Loucy (cell line): Measurements from ENCODE around the gene ZNF148.
"Not testable (repeated sequence)": the region's sequence is repeated elsewhere in the genome, so short reads cannot be mapped to it uniquely, and the experiment has no call there.

Experiments used
- H2AFZ ChIP-seq: fragments of 200-600 bp; sonication (generic); 2 replicates; pipeline ENCODE4 v1.6.0; 2016; ENCODE audit warnings: antibody characterized with exemption, mild to moderate bottlenecking, low read length, moderate library complexity
- H3F3A ChIP-seq: fragments of 200-600 bp; 2 replicates; pipeline ENCODE4 v1.6.0; 2016; ENCODE audit warnings: antibody characterized with exemption, low read depth, mild to moderate bottlenecking
- H3K27me3 ChIP-seq: fragments of 200-600 bp; sonication (generic); 2 replicates; pipeline ENCODE4 v1.6.1; 2014; ENCODE audit warnings: low read length, mild to moderate bottlenecking; ENCODE audit not compliant: insufficient read depth, poor library complexity, severe bottlenecking
- H3K36me3 ChIP-seq: fragments of 200-600 bp; sonication (generic); 2 replicates; pipeline ENCODE4 v1.6.1; 2016; ENCODE audit warnings: low read length; ENCODE audit not compliant: insufficient read depth
- H3K4me1 ChIP-seq: fragments of 200-600 bp; sonication (generic); 2 replicates; pipeline ENCODE4 v1.5.1; 2014; ENCODE audit warnings: low read length, mild to moderate bottlenecking; ENCODE audit not compliant: insufficient read depth, poor library complexity, severe bottlenecking
- H3K4me2 ChIP-seq: fragments of 200-600 bp; sonication (generic); 2 replicates; pipeline ENCODE4 v1.6.0; 2014; ENCODE audit warnings: antibody characterized with exemption, low read length, low read depth, mild to moderate bottlenecking; ENCODE audit not compliant: poor library complexity, severe bottlenecking
- H3K4me3 ChIP-seq: fragments of 200-600 bp; sonication (generic); 2 replicates; pipeline ENCODE4 v1.5.1; 2014; ENCODE audit warnings: low read length, mild to moderate bottlenecking, mixed read lengths; ENCODE audit not compliant: poor library complexity, severe bottlenecking
- H3K79me2 ChIP-seq: fragments of 200-600 bp; sonication (generic); 2 replicates; pipeline ENCODE4 v1.6.1; 2014; ENCODE audit warnings: low read length; ENCODE audit not compliant: insufficient read depth
- H3K9ac ChIP-seq: fragments of 200-600 bp; sonication (generic); 2 replicates; pipeline ENCODE4 v1.6.0; 2014; ENCODE audit warnings: mild to moderate bottlenecking, low read depth, low read length, moderate library complexity; ENCODE audit not compliant: poor library complexity, severe bottlenecking
- H3K9me2 ChIP-seq: fragments of 200-600 bp; sonication (generic); replicated peaks from 2 replicates; pipeline ENCODE4 v1.6.1; 2016; ENCODE audit warnings: low read depth, low read length, mixed read lengths
- H3K9me3 ChIP-seq: fragments of 200-600 bp; sonication (generic); 2 replicates; pipeline ENCODE4 v1.6.1; 2014; ENCODE audit warnings: mild to moderate bottlenecking, antibody characterized with exemption, low read length, low read depth; ENCODE audit not compliant: insufficient read depth
- H4K20me1 ChIP-seq: fragments of 200-600 bp; sonication (generic); 2 replicates; pipeline ENCODE4 v1.6.0; 2014; ENCODE audit warnings: antibody characterized with exemption, low read length, mild to moderate bottlenecking; ENCODE audit not compliant: insufficient read depth, poor library complexity, severe bottlenecking
- EZH2phosphoT487 ChIP-seq: fragments of 200-600 bp; IDR thresholded peaks from 2 replicates; pipeline ENCODE4 v1.6.1; 2018; ENCODE audit warnings: antibody characterized with exemption, mild to moderate bottlenecking, moderate library complexity, borderline replicate concordance
- TF ChIP-seq, protein P1 (sequence below): fragments of 200-600 bp; sonication (generic); conservative IDR thresholded peaks from 2 replicates; pipeline ENCODE4 v1.5.1; 2014; ENCODE audit warnings: mild to moderate bottlenecking, antibody characterized with exemption, low read length

The ZNF148 gene

DNA sequence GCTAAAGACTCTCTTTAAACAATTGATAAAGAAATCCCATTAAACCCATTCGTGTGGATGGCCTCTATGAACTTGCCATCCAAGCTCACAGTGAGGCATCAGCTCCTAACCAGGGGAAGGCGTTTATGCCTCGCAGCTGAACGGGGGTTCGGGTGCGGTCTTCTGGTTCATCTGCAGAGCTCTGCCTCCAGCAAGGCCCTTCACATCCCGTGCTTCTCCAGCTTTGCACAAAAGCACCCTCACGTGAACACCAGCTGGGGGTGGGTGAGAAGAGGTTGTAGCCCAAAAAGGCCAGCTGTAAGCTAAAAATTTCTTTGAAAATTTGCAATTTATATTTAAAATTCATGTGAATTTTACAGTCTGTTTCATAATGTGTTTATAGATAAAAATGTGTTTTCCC, 39.5 kb upstream of the ZNF148 start:
- no peaks in the 10 kb centered on the region for H3F3A ChIP-seq
- peaks cover 7% of the 10 kb centered on the region for H3K27me3 ChIP-seq
- TF ChIP-seq, protein P1, sequence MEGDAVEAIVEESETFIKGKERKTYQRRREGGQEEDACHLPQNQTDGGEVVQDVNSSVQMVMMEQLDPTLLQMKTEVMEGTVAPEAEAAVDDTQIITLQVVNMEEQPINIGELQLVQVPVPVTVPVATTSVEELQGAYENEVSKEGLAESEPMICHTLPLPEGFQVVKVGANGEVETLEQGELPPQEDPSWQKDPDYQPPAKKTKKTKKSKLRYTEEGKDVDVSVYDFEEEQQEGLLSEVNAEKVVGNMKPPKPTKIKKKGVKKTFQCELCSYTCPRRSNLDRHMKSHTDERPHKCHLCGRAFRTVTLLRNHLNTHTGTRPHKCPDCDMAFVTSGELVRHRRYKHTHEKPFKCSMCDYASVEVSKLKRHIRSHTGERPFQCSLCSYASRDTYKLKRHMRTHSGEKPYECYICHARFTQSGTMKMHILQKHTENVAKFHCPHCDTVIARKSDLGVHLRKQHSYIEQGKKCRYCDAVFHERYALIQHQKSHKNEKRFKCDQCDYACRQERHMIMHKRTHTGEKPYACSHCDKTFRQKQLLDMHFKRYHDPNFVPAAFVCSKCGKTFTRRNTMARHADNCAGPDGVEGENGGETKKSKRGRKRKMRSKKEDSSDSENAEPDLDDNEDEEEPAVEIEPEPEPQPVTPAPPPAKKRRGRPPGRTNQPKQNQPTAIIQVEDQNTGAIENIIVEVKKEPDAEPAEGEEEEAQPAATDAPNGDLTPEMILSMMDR = no peak
- TF ChIP-seq EZH2phosphoT487 = no peak
- no peaks in the 10 kb centered on the region; the same call in 1 of the 2 replicates for H3K9me2 ChIP-seq
- no peaks in the 10 kb centered on the region for H3K9me3 ChIP-seq
- H3K79me2 ChIP-seq = no peaks in the 10 kb centered on the region
- H3K36me3 ChIP-seq = no peaks in the 10 kb centered on the region
- H3K4me3 ChIP-seq = no peak overlapping the region
- no peaks in the 10 kb centered on the region for H3K4me1 ChIP-seq
- no peaks in the 10 kb centered on the region for H4K20me1 ChIP-seq
- H3K9ac ChIP-seq = no peak overlapping the region
- no peak overlapping the region for H2AFZ ChIP-seq
- no peak overlapping the region for H3K4me2 ChIP-seq

DNA sequence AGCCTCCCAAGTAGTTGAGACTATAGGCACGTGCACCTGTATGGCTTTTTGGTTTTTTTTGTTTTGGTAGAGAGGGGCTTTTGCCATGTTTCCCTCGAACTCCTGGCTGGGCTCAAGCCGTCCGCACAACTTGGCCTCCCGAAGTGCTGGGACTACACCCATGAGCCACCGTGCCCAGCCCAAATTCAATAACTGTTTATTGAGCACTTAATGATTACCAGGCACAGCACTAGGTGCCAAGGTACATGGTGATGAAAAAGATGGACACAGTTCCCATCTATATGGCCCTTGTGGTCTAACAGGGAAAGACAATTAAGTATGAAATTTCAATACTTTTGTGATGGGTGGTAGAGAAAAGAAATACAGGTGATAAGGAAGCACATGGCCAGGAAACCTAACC, 35.8 kb upstream of the ZNF148 start:
- Histone ChIP-seq H3K36me3 (no peaks in the 10 kb centered on the region), H3K9me2 (no peaks in the 10 kb centered on the region; the same call in 1 of the 2 replicates), H3K4me1 (no peaks in the 10 kb centered on the region), H3K9me3 (no peaks in the 10 kb centered on the region), H4K20me1 (no peaks in the 10 kb centered on the region), H3K79me2 (no peaks in the 10 kb centered on the region), H3K9ac (no peak overlapping the region), H3K4me2 (no peak overlapping the region), H3F3A (no peaks in the 10 kb centered on the region), H3K4me3 (no peak overlapping the region), H3K27me3 (peaks cover 16% of the 10 kb centered on the region), H2AFZ (no peak overlapping the region)
- TF ChIP-seq, protein P1 = no peak
- no peak for TF ChIP-seq EZH2phosphoT487

DNA sequence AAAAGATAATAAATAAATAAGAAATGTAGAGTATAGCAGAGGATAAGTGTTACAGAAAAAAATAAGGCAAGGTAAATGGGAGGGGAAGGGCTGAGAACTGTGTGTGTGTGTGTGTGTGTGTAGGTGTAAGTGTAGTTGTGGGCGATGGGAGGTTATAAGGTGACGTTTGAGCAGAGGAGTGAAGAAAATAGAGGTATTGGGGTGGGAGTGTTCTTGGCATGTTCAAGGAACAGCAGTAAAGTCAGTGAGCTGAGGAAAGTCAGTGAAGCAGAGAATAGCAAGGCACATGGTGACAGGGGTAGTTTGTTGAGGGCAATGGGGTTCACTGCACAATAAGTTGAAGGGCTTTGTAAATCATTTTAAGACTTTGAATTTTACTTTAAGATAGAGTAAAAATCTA, 30.9 kb upstream of the ZNF148 start:
- Histone ChIP-seq H2AFZ (no peak overlapping the region), H3K4me3 (no peak overlapping the region), H3K4me1 (no peaks in the 10 kb centered on the region), H4K20me1 (no peaks in the 10 kb centered on the region), H3K79me2 (no peaks in the 10 kb centered on the region), H3K9me2 (no peaks in the 10 kb centered on the region; the same call in 1 of the 2 replicates), H3K27me3 (peaks cover 16% of the 10 kb centered on the region), H3F3A (no peaks in the 10 kb centered on the region), H3K9ac (no peak overlapping the region), H3K4me2 (no peak overlapping the region), H3K9me3 (no peaks in the 10 kb centered on the region), H3K36me3 (no peaks in the 10 kb centered on the region)
- TF ChIP-seq EZH2phosphoT487 = no peak
- TF ChIP-seq, protein P1 = no peak

DNA sequence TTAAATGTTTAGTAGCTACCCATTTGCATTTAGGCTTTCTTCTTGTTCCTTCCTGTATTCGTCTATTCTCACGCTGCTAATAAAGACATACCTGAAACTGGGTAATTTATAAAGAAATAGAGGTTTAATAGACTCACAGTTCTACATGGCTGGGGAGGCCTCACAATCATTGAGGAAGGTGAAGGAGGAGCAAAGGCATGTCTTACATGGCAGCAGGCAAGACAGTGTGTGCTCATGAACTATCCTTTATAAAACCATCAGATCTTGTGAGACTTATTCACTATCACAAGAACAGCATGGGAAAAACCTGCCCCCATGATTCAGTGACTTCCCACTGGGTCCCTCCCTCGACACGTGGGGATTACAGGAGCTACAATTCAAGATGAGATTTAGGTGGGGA, 30.4 kb upstream of the ZNF148 start:
- not testable (repeated sequence) for H3K9me2 ChIP-seq, H4K20me1 ChIP-seq, H3F3A ChIP-seq

More for the DNA sequence above, 30.4 kb upstream of the ZNF148 start:
- H3K9me3 ChIP-seq, H3K4me3 ChIP-seq, H2AFZ ChIP-seq, H3K4me2 ChIP-seq, H3K36me3 ChIP-seq, H3K79me2 ChIP-seq, H3K4me1 ChIP-seq, H3K9ac ChIP-seq: not testable (repeated sequence)
- peaks cover 16% of the 10 kb centered on the region for H3K27me3 ChIP-seq
